Measurements from ENCODE around the gene ZNF740.

ZNF740 gene

DNA sequence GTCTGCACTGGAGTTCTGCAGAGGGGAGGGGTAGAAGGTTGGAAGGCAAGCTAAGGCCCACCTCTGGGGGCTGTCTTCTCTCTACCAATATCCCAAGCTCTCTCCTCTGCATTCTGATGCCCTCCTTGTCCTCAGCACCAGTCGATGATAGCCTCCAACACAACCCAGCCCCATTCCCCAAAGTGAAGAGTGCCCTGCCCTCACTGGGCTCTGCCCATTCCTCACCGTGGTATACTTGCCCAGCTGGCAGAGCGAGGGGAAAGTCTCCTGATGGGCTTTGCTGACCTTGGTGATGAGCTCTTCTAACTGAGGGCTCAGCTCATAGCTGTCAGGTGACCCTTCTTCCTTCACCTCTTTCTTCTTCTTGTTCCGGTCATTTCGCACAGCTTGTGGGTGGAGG is 33.7 kb downstream of the ZNF740 start:
- DNase-seq (ENCODE audit: low read depth in 2 of 2) = no peak

DNA sequence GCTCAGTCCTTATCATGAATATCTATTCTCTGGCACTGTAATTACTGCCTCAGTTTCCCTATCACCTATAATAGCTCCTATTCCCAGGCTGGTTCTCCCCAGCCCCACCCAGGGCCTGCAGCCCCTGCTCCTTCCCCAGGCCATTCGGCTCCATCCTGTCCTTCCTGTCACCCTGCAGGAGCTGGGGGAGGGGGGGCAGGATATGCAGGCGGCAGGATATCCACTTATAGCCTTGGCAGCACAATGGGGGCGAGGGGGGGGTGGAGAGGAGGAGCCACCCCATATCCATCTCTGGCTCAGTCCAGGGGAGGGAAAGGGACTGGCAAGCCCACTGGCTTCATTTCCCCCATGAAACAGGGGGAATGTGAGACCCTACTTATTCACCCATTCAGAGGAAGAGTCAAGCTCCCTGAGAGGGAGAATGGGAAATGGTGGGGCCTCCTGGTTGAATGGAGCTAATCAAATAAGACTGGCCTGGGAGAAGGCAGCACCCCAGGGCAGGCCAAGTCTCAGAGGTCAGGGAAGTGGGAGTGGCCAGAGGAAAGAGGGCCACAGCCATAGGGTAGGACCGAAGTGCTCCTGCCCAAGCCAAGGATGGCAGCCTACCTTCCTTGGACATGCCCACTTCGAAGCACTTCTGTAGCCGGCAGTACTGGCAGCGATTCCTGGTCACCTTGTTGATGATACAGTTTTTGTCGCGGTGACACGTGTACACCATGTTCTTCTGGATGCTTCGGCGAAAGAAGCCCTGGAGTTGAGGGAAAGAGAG is 34.3 kb downstream of the ZNF740 start:
- DNase-seq (ENCODE audit: low read depth in 2 of 2) = no peak

DNA sequence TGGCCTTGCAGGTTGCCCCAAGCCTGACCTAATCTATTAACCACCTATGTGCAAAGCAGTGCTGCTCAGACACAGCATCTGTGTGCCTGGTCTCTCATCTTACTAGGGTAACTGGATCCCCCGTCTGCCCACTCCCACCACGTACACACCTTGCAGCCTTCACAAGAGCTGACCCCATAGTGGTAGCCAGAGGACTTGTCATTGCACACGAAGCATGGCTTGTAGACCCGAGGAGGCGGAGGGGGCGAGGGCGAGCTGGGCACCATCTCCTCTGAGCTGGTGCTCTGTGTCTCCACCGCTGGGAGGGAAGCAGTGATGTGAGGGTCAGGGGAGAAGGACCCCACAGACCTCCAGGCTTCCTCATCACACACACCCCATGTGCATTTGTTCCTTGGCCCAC is 35.0 kb downstream of the ZNF740 start:
- no peak for DNase-seq (ENCODE audit: low read depth in 2 of 2)

DNA sequence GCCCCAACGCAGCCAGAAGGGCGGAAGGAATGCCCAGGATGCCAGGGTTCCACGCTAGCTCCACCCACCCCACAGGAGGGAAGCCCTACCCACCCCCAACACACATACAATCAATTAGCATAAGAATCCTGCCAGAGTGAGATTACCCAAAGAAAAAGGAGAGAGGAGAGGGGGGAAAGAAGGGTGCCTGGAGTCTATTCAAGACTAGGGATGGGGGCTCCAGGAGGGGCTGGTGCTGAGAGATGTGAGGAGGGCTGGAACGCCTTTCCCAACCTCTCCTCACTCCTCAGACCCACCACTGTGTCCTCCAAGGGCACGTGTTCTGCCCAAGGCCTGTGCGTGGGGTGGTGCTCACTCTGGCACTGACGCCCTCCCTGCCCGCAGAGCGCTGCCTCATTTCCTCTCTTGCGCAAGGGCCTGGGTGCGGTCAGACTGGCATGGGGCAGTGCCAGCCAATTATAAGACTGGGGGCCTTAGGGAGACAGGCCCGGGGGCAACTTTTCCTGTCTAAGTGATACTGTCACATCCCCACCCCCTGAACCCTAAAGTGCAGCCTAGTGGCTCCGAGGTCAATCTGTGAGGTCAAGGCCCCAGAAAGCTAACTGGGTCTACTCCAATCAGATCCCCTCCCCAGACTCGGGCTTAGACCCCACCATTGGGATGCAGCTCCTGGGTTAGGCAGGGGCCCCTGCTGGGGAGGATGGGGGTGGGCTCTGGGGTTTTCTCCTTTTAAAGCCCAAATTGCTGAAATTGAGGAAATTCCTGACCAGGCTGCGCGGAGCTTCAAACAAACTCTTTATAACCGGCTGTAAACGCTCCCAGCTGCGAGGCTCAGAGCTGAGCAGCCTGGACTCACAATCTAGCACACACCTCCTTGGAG is 36.8 kb downstream of the ZNF740 start:
- no peak for DNase-seq (ENCODE audit: low read depth in 2 of 2)

DNA sequence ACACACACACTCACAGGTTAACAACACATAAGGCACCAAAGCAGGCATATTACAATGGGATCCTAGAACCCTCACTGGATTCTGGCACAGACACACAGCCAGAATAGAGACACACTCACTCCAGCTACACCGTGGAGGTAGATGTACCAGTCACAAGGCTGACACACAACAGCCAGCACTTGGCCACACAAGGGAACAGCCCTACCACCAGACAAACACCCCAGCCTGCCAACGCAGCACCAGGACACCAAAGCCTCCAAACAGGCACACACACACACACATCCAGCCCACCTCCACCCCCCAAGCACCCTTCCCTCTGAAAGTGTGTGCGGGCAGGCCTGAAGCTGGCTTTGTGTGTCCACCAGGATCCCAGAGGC is 37.4 kb downstream of the ZNF740 start:
- no peak for DNase-seq (ENCODE audit: low read depth in 2 of 2)

DNA sequence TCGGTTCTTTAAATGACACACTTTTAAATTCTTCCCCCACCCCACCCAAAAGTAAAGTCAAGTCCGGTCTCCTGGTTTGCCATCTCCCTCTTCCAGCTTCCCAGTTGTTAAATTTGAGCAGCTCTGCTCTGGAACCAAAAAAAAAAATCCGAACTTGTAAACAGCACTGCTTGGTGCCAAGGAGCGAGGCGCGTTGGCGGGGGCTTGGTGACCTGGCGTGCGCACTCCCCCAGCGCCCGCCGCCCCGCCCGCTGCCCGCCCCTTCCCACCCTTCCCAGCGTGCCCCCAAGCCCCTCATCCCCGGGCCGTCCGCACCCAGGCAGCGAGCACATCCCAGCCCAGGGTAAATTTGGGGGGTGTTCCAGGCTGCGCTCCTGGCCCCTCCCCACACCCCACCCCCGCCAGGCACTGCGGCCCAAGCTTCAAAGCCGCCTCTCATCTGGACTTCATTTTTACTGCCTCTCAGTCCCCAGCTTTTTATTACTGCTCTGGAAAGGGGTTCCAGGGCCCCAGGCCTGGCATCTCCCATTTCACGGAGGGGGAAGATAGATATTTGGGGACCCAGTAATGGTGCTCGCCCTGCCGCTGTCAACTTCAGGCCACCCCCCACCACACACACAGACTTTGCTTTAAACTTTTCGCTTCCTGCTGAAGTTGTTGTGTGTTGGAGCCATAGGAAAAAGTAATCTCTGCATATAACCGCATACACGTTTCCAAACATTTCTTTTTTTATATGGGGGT is 38.2 kb downstream of the ZNF740 start:
- DNase-seq (ENCODE audit: low read depth in 2 of 2) = no peak

DNA sequence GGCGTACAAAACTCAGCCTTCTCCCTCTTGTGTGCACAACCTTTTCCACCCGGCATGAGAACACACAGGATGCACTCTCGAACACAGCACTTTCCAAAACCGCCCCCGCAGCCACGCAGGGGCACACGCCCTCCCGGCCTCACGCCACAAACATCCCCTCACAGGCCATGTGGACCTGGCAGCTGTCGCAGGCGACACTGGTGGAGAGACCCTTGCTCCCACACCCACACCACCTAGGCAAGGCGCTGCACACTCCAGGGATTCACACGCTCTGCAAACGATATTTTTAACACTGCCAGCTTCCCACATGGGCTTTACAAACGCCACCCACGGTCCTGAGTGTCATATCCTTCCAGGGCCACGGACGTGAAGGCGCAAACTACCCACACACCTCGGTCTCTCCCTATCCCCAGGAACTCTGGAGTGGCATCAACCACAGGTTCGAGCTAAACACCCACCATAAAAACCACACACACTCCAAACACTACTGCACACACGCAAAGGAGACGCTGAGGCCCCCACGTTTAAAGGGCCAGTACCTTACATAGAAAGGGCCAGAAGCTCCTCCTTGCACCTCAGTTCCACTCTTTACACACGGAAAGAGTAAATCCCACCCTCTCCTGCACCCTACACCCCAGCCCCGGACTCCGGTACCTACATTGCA is 38.9 kb downstream of the ZNF740 start:
- DNase-seq (ENCODE audit: low read depth in 2 of 2) = peak; percentile 52 to 61

DNA sequence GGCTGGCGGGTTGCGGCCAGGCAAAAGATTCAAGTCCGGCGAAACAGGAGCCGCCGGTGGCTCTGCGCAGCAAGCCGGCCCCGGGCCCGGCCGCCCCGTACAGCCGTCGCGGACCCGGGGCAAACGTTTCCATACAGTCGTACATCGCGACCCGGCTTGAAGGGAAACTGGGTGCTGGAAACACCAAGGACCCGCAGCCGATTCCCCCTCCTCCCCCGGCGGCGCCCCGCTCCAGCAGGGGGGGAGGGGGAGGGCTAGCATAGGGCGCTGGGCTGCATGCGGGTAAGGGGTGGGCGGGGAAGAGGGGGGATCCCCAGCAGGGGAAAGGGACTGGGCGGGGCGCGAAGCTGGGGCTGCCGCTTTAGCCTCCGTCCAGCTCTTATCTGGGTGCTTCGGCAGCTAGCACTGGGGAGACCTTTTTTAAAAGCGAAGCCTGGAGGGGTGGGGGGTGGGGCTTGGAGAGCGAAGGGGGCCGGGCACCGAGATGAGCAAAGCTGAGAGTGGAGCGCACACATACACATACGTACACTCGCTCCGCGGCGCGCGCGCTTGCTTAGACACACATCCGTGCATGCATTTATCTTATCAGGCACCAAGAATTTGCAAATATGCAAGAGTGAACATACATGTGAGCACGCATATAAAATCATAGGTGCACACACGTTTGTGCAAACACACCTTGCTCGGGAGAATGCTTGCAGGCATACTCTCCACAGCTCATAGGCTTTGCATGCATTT is 39.6 kb downstream of the ZNF740 start:
- DNase-seq (ENCODE audit: low read depth in 2 of 2) = peak in 1 of 2 donors; percentile 58

DNA sequence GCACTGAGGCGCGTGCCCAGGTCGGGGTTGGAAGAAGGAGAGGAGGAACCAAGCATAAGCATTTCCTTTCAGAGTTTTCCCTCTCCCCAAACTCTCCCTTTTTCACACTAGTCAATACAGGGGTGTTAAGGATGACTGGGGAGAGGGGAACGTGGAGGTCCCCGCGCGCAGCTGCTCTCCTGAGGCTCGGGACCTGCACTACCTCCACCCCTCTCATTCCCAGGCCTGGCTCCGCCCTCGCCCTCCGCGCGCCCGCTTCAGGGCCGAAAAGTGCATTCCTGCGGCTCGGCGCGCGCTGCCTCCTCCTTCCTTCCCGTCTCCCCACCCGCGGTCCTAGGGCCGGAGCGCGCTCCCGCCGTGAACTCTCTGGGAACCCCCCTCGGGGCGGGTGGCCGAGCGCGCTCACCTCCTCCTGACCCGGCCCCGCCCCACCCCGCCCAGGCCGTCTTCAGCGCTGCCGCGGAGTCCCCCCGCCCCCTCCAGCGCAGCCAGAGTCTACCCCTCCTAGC is 40.2 kb downstream of the ZNF740 start:
- DNase-seq (ENCODE audit: low read depth in 2 of 2) = peak; percentile 61 to 65

DNA sequence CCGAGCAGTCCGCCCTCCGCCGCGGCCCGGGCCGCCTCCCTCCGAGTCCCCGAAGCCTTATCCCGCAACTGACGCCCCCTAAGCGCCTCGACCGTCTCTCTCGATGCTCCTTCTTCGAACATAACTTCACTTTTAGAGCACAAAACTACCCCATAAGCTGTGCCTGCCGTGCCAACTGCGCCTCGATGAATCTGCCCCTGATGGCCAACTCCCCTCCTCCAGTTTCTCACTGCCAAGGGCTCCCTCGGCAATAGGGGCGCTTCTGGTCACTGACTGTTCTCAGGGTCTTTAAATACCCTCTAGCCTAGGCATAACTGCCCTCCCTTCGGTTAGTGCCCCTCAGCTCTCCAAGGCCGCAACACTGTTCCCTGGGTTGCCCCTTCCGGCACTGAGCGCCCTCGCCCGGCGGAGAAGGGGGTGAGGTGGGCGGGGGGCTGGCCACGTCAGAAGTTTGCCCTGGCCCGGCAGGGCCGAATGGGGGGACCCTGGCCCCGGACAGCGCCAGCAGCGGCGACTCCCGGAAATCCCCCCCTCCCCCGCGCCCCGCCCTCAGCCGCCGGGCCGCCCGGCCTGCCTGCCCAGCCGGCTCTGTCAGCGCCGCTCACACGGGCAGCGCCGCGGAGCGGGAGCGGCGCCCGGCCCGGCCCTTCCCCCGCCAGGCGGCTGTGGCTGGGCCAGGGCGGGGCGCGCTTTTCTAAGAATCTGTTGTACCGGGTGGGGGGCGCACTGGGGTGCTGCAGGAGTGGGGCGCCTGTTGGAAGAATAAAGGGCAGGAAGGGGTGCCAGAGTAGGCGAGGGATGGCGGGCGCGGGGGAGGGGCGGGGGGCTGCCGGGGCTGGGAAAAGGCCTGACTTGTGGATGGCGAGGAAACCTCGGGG is 40.9 kb downstream of the ZNF740 start:
- DNase-seq (ENCODE audit: low read depth in 2 of 2) = no peak

DNA sequence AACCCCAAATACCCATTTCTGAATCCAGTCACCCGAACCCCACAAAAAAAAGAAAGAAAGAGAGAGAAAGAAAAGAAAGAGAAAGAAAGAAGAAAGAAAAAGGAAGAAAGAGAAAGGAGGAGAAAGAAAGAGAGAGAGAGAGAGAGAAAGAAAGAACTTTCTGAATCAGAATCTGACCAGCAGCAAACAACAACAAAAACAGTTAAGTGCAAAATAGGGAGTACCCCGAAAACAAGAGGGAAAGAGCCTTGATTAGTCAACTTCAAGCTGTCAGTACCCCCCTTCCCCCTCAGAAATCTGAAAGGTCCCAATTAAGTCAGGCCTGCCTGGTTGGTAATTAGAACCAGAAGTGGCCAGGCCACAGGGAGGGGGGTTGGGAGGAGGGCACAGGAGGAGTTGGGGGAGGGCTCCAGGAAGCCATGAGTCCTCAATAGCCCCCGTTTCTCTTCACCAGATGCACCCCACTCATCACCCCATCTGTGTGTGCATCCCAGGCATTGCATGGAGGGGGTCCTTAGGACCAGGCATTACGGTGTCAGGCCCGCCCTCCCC is 41.7 kb downstream of the ZNF740 start:
- no peak for DNase-seq (ENCODE audit: low read depth in 2 of 2)

DNA sequence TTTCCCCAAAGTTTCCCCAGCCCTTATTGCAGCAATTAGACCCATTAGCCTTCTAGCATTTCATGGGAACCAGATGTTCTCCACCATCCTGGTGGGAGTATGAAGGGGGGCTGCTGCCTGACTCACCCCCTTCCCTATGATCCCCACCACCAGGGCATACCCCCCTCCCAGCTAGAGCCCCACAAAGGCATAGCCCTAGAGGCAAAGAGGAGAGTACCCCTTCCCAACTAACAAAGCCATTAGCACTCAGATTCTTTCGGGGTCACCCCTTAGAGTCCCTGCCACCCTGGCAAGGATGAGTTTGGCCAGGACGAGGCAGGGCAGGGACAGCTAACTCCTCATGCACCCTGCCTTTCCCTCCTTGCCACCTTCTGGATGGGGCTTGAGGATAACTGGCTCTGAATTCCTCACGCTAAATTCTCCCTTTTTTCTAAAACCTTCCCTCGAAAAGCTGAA is 42.3 kb downstream of the ZNF740 start:
- no peak for DNase-seq (ENCODE audit: low read depth in 2 of 2)

DNA sequence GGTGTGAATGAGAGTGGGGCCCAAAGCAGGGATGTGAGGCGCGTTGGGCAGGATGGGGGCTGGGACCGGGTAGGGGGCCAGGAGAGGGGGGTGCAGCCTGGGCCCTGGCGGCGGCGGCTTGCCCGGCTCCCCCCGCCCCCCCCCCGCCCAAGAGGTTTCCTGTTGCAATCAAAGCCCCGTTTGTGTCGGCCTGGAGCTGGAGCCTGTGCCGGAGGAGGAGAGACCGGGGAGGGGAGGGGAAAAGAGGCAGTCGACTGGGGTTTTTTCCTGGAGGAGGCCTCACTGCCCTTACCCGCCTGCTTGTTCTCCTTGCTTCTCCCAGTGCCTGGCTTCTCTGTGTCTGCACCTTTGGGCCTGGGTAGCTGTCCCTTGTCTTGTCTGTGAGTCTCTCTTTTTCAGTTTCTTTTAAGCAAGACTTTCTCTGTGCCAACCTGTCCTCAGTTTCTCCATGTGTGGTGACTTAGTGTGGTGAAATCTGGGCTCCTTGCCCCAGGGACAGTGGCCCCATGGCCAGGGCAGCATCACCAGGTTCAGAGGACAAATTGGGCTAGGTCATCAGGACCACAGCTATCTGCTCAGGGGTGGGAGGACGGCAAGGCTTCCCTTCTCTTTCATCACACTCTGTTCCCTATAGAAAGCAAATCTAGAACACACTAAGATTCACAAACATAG is 43.0 kb downstream of the ZNF740 start:
- no peak for DNase-seq (ENCODE audit: low read depth in 2 of 2)

DNA sequence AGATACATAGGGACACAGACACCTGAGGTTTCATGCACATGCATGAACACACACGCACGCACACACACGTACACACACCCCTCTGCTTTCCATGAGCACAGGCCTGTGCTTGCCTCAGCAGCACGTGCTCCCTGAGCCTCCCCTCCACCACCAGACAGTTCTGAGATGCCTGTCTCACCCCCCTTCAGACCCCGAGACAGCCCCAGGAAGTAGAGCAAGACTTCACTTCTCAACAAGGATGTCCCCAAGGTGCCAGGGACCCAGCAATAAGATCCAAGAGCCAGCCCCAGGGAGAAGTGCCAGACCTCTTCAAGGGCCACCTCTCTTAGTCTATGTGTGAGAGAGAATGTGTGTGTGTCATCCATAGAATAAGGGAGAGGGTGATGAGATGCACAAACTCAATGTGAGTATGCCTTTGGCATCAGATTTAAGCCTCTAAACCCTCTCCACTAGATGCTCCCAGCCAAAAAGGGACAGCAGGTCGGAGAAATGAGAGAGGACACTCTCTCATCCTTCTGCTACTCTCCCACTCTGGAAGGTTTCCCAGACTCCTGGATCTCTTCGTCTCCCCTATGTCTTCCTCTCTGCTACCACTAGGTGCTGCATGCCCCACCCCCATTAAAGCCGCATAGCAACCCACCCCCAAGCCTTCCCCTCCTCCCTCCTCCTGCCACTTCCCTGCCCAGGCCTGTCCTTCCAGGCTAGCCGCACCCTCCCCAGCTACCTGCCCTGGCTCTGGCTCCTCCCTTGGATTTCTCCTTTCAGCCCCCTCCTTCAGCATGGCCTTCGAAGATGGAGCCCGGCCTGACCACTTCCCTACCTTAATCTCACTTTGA is 43.8 kb downstream of the ZNF740 start:
- DNase-seq (ENCODE audit: low read depth in 2 of 2) = no peak

DNA sequence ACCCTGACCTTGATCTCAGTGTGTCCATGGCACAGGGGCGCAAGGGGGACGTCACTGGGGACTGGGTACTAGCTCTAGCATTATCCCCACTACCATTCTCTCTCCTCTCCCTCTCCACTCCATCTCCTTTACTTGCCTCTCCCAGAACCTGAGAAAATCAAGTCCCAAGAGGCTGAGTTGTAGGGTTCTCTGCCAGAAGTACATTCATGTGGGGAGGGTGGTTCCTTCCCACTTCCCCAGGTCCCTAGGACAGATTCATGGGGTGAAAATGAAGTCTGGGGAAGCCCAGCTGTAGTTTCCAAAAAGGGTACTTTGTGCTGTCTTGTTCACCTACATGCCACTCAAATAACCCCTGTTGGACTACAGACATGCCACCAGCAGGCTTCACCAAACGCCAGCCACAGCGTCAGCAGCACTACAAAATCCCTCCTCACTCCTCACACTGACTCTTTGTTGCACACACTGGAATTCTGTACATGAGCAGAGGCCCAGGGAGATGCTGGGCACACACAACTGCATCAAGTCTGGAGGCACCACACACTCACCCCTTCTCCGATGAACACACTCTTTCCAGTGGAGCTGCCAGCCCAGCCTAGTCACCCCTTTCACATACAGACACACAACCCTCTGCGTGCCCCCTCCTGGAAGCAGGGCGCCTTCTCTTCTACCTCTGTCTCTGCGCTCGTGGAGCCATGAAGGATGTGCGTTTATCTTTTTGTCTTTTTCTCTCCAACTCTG is 44.5 kb downstream of the ZNF740 start:
- no peak for DNase-seq (ENCODE audit: low read depth in 2 of 2)

DNA sequence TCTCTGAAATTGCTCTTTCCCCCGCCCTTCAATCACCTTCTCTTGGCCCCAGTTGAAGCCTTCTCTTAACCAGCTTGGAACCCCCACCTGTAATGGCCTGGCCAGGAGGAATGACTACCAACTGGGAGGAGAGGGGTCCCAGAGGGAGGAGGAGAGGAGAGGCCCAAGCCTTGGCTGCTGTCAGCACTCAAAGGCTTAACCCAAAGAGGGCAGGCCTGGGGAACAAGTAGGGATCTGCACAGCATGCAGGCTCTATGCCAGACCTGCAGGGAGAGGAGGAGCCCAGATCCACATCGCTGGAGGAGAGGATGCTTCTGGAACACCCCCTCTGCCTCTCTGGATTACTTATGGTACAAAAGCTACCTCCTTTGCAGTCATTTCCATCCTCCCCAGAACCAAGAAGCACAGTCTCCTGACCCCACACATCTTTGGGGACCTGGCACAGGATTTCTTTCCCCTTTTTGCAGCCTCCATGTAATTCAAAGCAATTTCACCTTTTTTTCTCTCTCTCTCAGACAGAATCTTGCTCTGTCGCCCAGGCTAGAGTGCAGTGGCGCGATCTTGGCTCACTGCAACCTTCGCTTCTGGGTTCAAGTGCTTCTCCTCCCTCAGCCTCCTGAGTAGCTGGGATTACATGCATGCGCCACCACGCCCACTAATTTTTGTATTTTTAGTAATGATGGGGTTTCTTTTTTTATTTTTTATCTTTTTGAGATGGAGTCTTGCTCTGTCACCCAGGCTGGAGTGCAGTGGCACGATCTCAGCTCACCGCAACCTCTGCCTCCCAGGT is 45.3 kb downstream of the ZNF740 start:
- no peak for DNase-seq (ENCODE audit: low read depth in 2 of 2)

DNA sequence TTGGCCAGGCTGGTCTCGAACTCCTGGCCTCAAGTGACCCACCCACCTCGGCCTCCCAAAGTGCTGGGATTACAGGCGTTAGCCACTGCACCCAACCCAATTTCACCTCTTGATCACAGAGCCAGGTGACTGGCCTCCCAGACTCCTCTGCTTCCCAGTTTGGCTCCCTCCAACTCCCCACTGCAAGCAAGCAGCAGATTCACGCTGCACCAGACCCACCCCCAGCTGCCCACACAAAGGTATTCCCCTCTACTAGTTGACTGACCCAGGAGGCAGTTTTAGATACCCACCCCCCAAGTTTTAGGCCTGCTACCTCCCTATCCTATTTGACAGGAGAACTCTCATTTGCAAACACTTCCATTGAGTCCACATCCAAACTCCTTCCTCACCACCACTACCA is 46.3 kb downstream of the ZNF740 start:
- no peak for DNase-seq (ENCODE audit: low read depth in 2 of 2)
